ENCODE results near the gene CECR2.

CECR2 gene

GRCh38 chr22:17476838-17477237 is 107.6 kb downstream of the CECR2 start:
- no peak overlapping the region for H3K27ac ChIP-seq (ENCODE audit: low read depth, low read length, poor library complexity, severe bottlenecking)
- H3K27me3 ChIP-seq (ENCODE audit: insufficient read depth, low read length) = no peaks in the 10 kb centered on the region
- no peaks in the 10 kb centered on the region for H3K79me2 ChIP-seq (ENCODE audit: insufficient read depth, low read length)
- H3K9me3 ChIP-seq (ENCODE audit: low read length) = no peaks in the 10 kb centered on the region
- H3K4me2 ChIP-seq (ENCODE audit: low read length) = no peak overlapping the region
- no peak overlapping the region for H3K4me3 ChIP-seq (ENCODE audit: low read depth, low read length, poor library complexity, severe bottlenecking)
- H3K4me1 ChIP-seq (ENCODE audit: insufficient read depth, low read length, severe bottlenecking) = no peaks in the 10 kb centered on the region
- no peaks in the 10 kb centered on the region for H3K36me3 ChIP-seq (ENCODE audit: insufficient read depth, low read length)
- no peak overlapping the region for H3K9ac ChIP-seq (ENCODE audit: low read length)
- H3F3A ChIP-seq (ENCODE audit: insufficient read depth, low read length) = no peaks in the 10 kb centered on the region
- TF ChIP-seq CTCF (IDR thresholded peaks at IDR 0.05; ENCODE audit: low read length) (no peak), EZH2 (IDR thresholded peaks at IDR 0.05; ENCODE audit: borderline replicate concordance, low read length) (no peak)
- H3K9me2 ChIP-seq (ENCODE audit: low read depth, low read length) = no peaks in the 10 kb centered on the region
- no peaks in the 10 kb centered on the region for H4K20me1 ChIP-seq (ENCODE audit: insufficient read depth, low read length)
- no peak overlapping the region for H2AFZ ChIP-seq (ENCODE audit: low read length)

GRCh38 chr22:17477391-17477833 is 108.2 kb downstream of the CECR2 start:
- Histone ChIP-seq H3K4me1 (ENCODE audit: insufficient read depth, low read length, severe bottlenecking) (no peaks in the 10 kb centered on the region), H3K9me2 (ENCODE audit: low read depth, low read length) (no peaks in the 10 kb centered on the region), H3F3A (ENCODE audit: insufficient read depth, low read length) (no peaks in the 10 kb centered on the region), H3K9ac (ENCODE audit: low read length) (no peak overlapping the region), H4K20me1 (ENCODE audit: insufficient read depth, low read length) (no peaks in the 10 kb centered on the region), H3K9me3 (ENCODE audit: low read length) (no peaks in the 10 kb centered on the region), H3K36me3 (ENCODE audit: insufficient read depth, low read length) (no peaks in the 10 kb centered on the region), H3K27me3 (ENCODE audit: insufficient read depth, low read length) (no peaks in the 10 kb centered on the region), H3K4me3 (ENCODE audit: low read depth, low read length, poor library complexity, severe bottlenecking) (no peak overlapping the region), H3K79me2 (ENCODE audit: insufficient read depth, low read length) (no peaks in the 10 kb centered on the region), H2AFZ (ENCODE audit: low read length) (no peak overlapping the region), H3K4me2 (ENCODE audit: low read length) (no peak overlapping the region), H3K27ac (ENCODE audit: low read depth, low read length, poor library complexity, severe bottlenecking) (no peak overlapping the region)
- no peak for TF ChIP-seq CTCF (IDR thresholded peaks at IDR 0.05; ENCODE audit: low read length)

GRCh38 chr22:17479135-17479534 is 109.9 kb downstream of the CECR2 start:
- Histone ChIP-seq H3K9ac (ENCODE audit: low read length) (no peak overlapping the region), H3K79me2 (ENCODE audit: insufficient read depth, low read length) (no peaks in the 10 kb centered on the region), H4K20me1 (ENCODE audit: insufficient read depth, low read length) (no peaks in the 10 kb centered on the region), H3K9me3 (ENCODE audit: low read length) (no peaks in the 10 kb centered on the region), H3K4me2 (ENCODE audit: low read length) (no peak overlapping the region), H3K9me2 (ENCODE audit: low read depth, low read length) (no peaks in the 10 kb centered on the region), H3K4me3 (ENCODE audit: low read depth, low read length, poor library complexity, severe bottlenecking) (no peak overlapping the region), H3K4me1 (ENCODE audit: insufficient read depth, low read length, severe bottlenecking) (no peaks in the 10 kb centered on the region), H3K27me3 (ENCODE audit: insufficient read depth, low read length) (no peaks in the 10 kb centered on the region), H3K27ac (ENCODE audit: low read depth, low read length, poor library complexity, severe bottlenecking) (no peak overlapping the region), H3F3A (ENCODE audit: insufficient read depth, low read length) (no peaks in the 10 kb centered on the region), H2AFZ (ENCODE audit: low read length) (no peak overlapping the region), H3K36me3 (ENCODE audit: insufficient read depth, low read length) (no peaks in the 10 kb centered on the region)
- TF ChIP-seq EZH2 (IDR thresholded peaks at IDR 0.05; ENCODE audit: borderline replicate concordance, low read length) = no peak
- no peak for TF ChIP-seq CTCF (IDR thresholded peaks at IDR 0.05; ENCODE audit: low read length)
